Mesenchymal stem cell (in vitro differentiated cells and primary cell): ENCODE results near the gene CLEC6A.
"Not testable (repeated sequence)": the region's sequence is repeated elsewhere in the genome, so short reads cannot be mapped to it uniquely, and the experiment has no call there.

Experiments
- DNase-seq: peaks from one replicate; pipeline ENCODE4 v3.0.0-alpha.2; 2013
- H2AFZ ChIP-seq: one replicate; pipeline ENCODE4 v1.6.1; 2013; ENCODE audit warnings: low read depth, mild to moderate bottlenecking, control low read depth, inconsistent platforms, low read length, moderate library complexity
- H2AK5ac ChIP-seq: 2 replicates; pipeline ENCODE4 v1.6.1; 2013; ENCODE audit warnings: low read length, moderate library complexity, mild to moderate bottlenecking, inconsistent platforms; ENCODE audit not compliant: severe bottlenecking
- H2BK120ac ChIP-seq: one replicate; pipeline ENCODE4 v1.6.1; 2013; ENCODE audit warnings: low read depth, mild to moderate bottlenecking, inconsistent platforms, low read length, moderate library complexity
- H2BK12ac ChIP-seq, 2 experiments: one replicate each; pipeline ENCODE4 v1.6.1; 2013; ENCODE audit warnings: inconsistent platforms in 2 of 2, low read length in 2 of 2, mild to moderate bottlenecking in 2 of 2, moderate library complexity in 2 of 2, control low read depth in 1 of 2
- H2BK15ac ChIP-seq: one replicate; pipeline ENCODE4 v1.6.1; 2013; ENCODE audit warnings: mild to moderate bottlenecking, low read depth, inconsistent platforms; ENCODE audit not compliant: poor library complexity, severe bottlenecking
- H2BK5ac ChIP-seq: 2 replicates; pipeline ENCODE4 v1.6.1; 2013; ENCODE audit warnings: low read depth, mild to moderate bottlenecking, low read length, control low read depth, inconsistent platforms; ENCODE audit not compliant: poor library complexity, severe bottlenecking
- H3K14ac ChIP-seq, 2 experiments: one replicate each; pipeline ENCODE4 v1.6.1; 2013; ENCODE audit warnings: inconsistent platforms in 2 of 2, low read length in 2 of 2, control low read depth in 1 of 2, mild to moderate bottlenecking in 1 of 2, moderate library complexity in 1 of 2
- H3K18ac ChIP-seq, 2 experiments: one replicate each; pipeline ENCODE4 v1.6.1; 2013; ENCODE audit warnings: inconsistent platforms in 2 of 2, low read length in 2 of 2, control low read depth in 1 of 2, low read depth in 1 of 2, mild to moderate bottlenecking in 1 of 2
- H3K23ac ChIP-seq, 2 experiments: one replicate each; pipeline ENCODE4 v1.6.1; 2013; ENCODE audit warnings: inconsistent platforms in 2 of 2, low read length in 2 of 2, mild to moderate bottlenecking in 2 of 2, moderate library complexity in 2 of 2, control low read depth in 1 of 2
- H3K27ac ChIP-seq: 2 replicates; pipeline ENCODE4 v1.5.1; 2013; ENCODE audit warnings: mild to moderate bottlenecking, moderate library complexity, low read length, control low read depth, inconsistent platforms; ENCODE audit not compliant: poor library complexity, severe bottlenecking
- H3K27me3 ChIP-seq, 2 experiments: 2 replicates each; pipeline versions ENCODE4 v1.6.1 to v1.7.0; 2013; ENCODE audit warnings: low read length in 2 of 2, mild to moderate bottlenecking in 2 of 2, moderate library complexity in 2 of 2, control low read depth in 1 of 2, inconsistent platforms in 1 of 2; ENCODE audit not compliant: control insufficient read depth in 1 of 2, insufficient read depth in 1 of 2
- H3K36me3 ChIP-seq, 2 experiments: 2 replicates each; pipeline versions ENCODE4 v1.6.1 to v1.7.0; 2013; ENCODE audit warnings: low read length in 2 of 2, control low read depth in 1 of 2, inconsistent platforms in 1 of 2, low read depth in 1 of 2, mild to moderate bottlenecking in 1 of 2; ENCODE audit not compliant: insufficient read depth in 2 of 2, control insufficient read depth in 1 of 2
- H3K4ac ChIP-seq, 2 experiments: one replicate each; pipeline ENCODE4 v1.6.1; 2013; ENCODE audit warnings: inconsistent platforms in 2 of 2, low read length in 2 of 2, mild to moderate bottlenecking in 2 of 2, moderate library complexity in 2 of 2, control low read depth in 1 of 2, low read depth in 1 of 2
- H3K4me1 ChIP-seq: 2 replicates; pipeline ENCODE4 v1.6.1; 2013; ENCODE audit warnings: low read depth, low read length, control low read depth; ENCODE audit not compliant: control insufficient read depth, insufficient read depth
- H3K4me2 ChIP-seq: 2 replicates; pipeline ENCODE4 v1.6.1; 2013; ENCODE audit warnings: low read length, mild to moderate bottlenecking, inconsistent platforms; ENCODE audit not compliant: poor library complexity, severe bottlenecking
- H3K4me3 ChIP-seq, 2 experiments: 2 replicates each; pipeline versions ENCODE4 v1.5.1 to v1.7.0; 2013; ENCODE audit warnings: low read length in 2 of 2, mild to moderate bottlenecking in 2 of 2, control low read depth in 1 of 2, low read depth in 1 of 2; ENCODE audit not compliant: insufficient read depth in 1 of 2
- H3K79me1 ChIP-seq: replicated peaks from 2 replicates; pipeline ENCODE4 v1.6.1; 2013; ENCODE audit warnings: mild to moderate bottlenecking, control low read depth, low read length, inconsistent platforms; ENCODE audit not compliant: poor library complexity, severe bottlenecking
- H3K9ac ChIP-seq: 2 replicates; pipeline ENCODE4 v1.7.0; 2013; ENCODE audit warnings: mild to moderate bottlenecking, low read length, moderate library complexity
- H3K9me3 ChIP-seq: 2 replicates; pipeline ENCODE4 v1.7.0; 2013; ENCODE audit warnings: mild to moderate bottlenecking, low read length; ENCODE audit not compliant: control insufficient read depth
- H4K8ac ChIP-seq: one replicate; pipeline ENCODE4 v1.6.1; 2013; ENCODE audit warnings: inconsistent platforms, mild to moderate bottlenecking, low read length, moderate library complexity
- H4K91ac ChIP-seq: one replicate; pipeline ENCODE4 v1.6.1; 2013; ENCODE audit warnings: mild to moderate bottlenecking, low read length, inconsistent platforms
- WGBS: methylation state at CpG from one replicate; pipeline ENCODE4 v1.1.7; 2013; ENCODE audit warnings: mixed read lengths; 5-methylcytosine and 5-hydroxymethylcytosine counted together

Gene CLEC6A

GRCh38 chr12:8495671-8496070 is 39.9 kb downstream of the CLEC6A start:
- not testable (repeated sequence) for DNase-seq, H2AFZ ChIP-seq, H3K36me3 ChIP-seq, H3K79me1 ChIP-seq, H3K14ac ChIP-seq, H4K91ac ChIP-seq, H3K27me3 ChIP-seq, H3K27ac ChIP-seq, H3K9ac ChIP-seq, H2BK120ac ChIP-seq, H3K4me3 ChIP-seq, H3K4me2 ChIP-seq, H2BK12ac ChIP-seq, H3K9me3 ChIP-seq, H4K8ac ChIP-seq, H2BK15ac ChIP-seq, H2BK5ac ChIP-seq, H3K4ac ChIP-seq, H3K18ac ChIP-seq, H3K23ac ChIP-seq, H3K4me1 ChIP-seq, H2AK5ac ChIP-seq
- WGBS = 78% methylated on average over 4 of the region's 4 CpGs

GRCh38 chr12:8496074-8496473 is 40.3 kb downstream of the CLEC6A start:
- not testable (repeated sequence) for H3K27me3 ChIP-seq, H3K27ac ChIP-seq, H2BK5ac ChIP-seq, H2BK12ac ChIP-seq, H3K4me1 ChIP-seq, H3K18ac ChIP-seq, H3K79me1 ChIP-seq, H3K4me2 ChIP-seq, H2AFZ ChIP-seq, H3K23ac ChIP-seq, H4K91ac ChIP-seq, H3K36me3 ChIP-seq, H4K8ac ChIP-seq, H3K9me3 ChIP-seq, H3K9ac ChIP-seq, H2AK5ac ChIP-seq, H3K4ac ChIP-seq, H2BK120ac ChIP-seq, H3K4me3 ChIP-seq, H3K14ac ChIP-seq, DNase-seq, H2BK15ac ChIP-seq
- WGBS = 80% methylated on average over 7 of the region's 7 CpGs

- Histone ChIP-seq H2AK5ac (no peak overlapping the region), H3K4ac (no peak overlapping the region), H4K8ac (no peak overlapping the region), H2AFZ (no peak overlapping the region), H3K23ac (no peak overlapping the region), H3K27me3 (peaks cover 0 to 9% of the 10 kb centered on the region in 2 experiments), H2BK120ac (no peak overlapping the region), H3K79me1 (no peaks in the 10 kb centered on the region), H2BK15ac (no peak overlapping the region), H4K91ac (no peak overlapping the region), H3K14ac (no peak overlapping the region), H2BK5ac (no peak overlapping the region), H3K9me3 (no peaks in the 10 kb centered on the region), H3K4me2 (no peak overlapping the region), H3K36me3 (no peaks in the 10 kb centered on the region), H3K4me1 (no peaks in the 10 kb centered on the region), H3K27ac (no peak overlapping the region), H3K18ac (no peak overlapping the region), H3K4me3 (no peak overlapping the region), H3K9ac (no peak overlapping the region), H2BK12ac (no peak overlapping the region)
- DNase-seq = no peak
- WGBS = 40% methylated on average over 3 of the region's 4 CpGs
Measured at GRCh38 chr12:8499616-8500015, 43.9 kb downstream of the CLEC6A start.

GRCh38 chr12:8501720-8502119 is 46.0 kb downstream of the CLEC6A start:
- Histone ChIP-seq H2AFZ (no peak overlapping the region), H3K9ac (no peak overlapping the region), H4K91ac (no peak overlapping the region), H3K14ac (no peak overlapping the region), H3K9me3 (no peaks in the 10 kb centered on the region), H2BK12ac (no peak overlapping the region), H4K8ac (no peak overlapping the region), H3K18ac (no peak overlapping the region), H3K4me1 (no peaks in the 10 kb centered on the region), H3K4me2 (no peak overlapping the region), H2BK15ac (no peak overlapping the region), H2BK5ac (no peak overlapping the region), H3K36me3 (no peaks in the 10 kb centered on the region), H3K23ac (no peak overlapping the region), H3K4ac (no peak overlapping the region), H3K27ac (no peak overlapping the region), H2AK5ac (no peak overlapping the region), H3K79me1 (no peaks in the 10 kb centered on the region), H3K4me3 (no peak overlapping the region), H2BK120ac (no peak overlapping the region), H3K27me3 (peaks cover 0 to 9% of the 10 kb centered on the region in 2 experiments)
- WGBS = 57% methylated on average over 1 of the region's 3 CpGs
- DNase-seq = no peak
